Measurements from ENCODE around the gene ASPA.

The ASPA gene

DNA sequence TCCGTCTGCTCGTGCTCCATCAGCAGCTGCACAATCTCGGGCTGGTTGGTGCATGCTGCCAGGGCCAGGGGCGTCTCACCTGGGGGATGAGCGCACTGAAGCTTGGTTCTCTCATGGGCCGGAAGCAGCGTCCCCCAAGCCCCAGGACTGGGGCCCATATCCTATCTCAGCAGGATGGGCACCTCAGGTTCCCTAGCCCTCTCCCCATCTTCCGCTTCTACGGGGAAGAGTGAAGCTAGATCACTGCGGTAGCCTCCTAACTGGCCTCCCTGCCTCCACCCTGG, 57.0 kb downstream of the ASPA start:
- DNase-seq (ENCODE audit: low read depth in 2 of 2, low spot score in 1 of 2), result no peak

DNA sequence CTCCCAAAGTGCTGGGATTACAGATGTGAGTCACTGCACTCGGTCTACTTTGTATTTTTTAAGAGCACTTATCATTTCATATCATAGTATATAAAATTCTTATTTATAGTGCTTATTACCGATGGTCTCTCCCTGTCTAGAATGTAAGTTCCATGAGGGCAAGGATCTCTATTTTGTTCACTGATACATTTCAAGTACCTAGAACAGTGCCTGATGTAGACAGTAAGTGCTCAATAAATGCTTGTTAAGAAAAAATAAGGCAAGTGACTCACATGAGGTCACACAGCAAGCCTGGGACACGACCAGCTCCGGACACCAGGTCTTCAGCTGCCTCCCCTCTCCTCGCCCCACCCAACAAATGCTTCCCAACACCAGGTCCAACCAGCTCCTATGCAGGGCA, 58.0 kb downstream of the ASPA start:
- DNase-seq (ENCODE audit: low read depth in 2 of 2, low spot score in 1 of 2), result no peak

DNA sequence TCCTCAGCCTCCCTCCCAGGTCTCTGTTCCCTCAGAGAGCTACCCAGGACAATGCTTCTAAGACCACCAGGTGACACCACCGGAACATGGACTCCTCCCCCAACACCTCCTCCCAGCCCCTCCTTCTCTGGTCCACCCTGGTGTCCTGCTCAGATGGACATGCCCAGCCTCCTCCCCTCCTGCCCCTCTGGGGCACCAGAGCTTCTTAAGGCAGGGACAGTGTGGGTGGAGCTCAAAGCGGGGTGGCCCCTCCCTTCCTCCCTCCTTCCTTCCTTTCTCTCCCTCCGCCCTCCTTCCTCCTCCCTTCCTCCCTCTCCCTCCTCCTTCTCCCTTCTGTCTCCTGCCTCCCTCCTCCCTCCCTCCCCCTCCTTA, 59.1 kb downstream of the ASPA start:
- no peak for DNase-seq (ENCODE audit: low read depth in 2 of 2, low spot score in 1 of 2)

DNA sequence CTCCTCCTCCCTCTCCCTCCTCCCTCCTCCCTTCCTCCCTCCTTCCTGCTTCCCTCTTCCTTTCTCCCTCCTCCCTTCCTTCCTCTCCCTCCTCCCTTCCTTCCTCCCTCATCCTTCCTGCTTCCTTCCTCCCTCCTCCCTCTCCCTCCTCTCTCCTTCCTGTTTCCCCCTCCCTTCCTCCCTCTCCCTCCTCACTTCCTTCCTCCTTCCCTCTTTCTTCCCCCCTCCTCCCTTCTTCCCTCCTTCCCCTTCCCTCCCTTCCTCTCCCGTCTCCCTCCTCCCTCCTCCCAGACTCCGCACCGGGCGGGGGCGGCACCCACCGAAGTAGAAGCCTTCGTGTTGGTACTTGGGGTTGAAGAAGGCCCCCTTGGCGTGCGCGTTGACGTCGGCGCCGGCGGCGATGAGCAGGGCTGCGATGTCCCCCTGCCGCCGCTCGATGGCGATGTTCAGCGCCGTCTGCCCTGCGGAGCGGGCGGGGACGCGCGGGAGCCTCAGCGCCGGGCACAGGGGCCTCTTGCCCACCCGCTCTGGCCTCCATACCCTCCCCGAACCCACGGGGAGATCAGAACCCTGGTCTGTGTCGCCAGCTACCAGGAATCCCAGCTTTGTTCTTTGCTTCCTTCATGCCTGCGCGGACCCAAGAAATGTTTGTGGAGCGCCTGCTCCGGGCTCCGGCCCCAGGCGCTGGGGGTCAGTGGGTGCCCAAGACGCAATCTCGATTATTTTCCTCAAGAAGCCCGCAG, 59.6 kb downstream of the ASPA start:
- peak in 1 of 2 donors; percentile 22 for DNase-seq (ENCODE audit: low read depth in 2 of 2, low spot score in 1 of 2)

DNA sequence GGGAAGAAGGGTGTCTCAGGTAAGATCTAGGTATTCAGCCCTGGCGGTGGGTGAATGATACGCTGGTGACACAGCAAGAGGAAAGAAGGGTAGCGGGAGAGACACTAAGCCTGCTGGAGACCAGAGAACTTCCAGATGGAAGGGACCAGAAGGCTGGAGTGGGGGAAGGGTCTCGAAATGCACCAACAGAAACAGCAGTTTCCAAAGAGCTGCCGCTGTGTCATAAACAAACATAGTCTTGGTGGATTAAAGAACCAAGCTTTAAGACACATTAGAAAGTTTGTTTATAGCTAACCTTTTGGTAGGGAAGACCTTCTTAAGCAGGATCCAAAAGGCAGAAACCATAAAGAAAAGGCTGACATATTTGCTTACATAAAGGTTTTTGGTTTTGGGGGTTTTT, 60.9 kb downstream of the ASPA start:
- no peak for DNase-seq (ENCODE audit: low read depth in 2 of 2, low spot score in 1 of 2)

DNA sequence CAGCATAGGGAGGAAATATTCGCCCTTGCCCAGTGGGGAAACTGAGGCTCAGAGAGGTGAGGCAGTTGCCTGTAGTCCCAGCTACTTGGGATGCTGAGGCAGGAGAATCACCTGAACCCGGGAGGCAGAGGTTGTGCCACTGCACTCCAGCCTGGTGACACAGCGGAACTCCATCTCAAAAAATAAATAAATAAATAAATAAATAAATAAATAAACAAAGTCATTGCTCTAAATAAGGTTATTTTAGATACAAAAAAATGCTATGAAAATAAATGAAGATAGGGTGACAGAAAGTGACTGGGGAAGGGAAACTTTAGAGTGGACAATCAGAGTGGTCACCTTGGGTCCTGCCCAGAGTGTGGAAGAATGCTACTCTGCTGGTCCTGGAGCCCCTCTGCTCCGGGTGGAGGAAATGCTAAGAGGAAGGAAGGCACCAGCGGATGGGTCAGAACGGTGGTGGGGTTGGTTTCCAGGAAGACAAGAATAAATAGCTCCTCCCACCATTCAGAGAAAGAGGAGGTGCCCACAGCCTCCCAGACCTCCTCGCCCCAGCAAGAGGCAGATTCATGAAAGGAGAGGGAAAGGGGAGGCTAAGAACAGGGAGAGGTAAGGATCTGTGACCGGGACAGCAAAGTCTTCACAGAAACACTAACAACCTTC, 64.2 kb downstream of the ASPA start:
- no peak for DNase-seq (ENCODE audit: low read depth in 2 of 2, low spot score in 1 of 2)

DNA sequence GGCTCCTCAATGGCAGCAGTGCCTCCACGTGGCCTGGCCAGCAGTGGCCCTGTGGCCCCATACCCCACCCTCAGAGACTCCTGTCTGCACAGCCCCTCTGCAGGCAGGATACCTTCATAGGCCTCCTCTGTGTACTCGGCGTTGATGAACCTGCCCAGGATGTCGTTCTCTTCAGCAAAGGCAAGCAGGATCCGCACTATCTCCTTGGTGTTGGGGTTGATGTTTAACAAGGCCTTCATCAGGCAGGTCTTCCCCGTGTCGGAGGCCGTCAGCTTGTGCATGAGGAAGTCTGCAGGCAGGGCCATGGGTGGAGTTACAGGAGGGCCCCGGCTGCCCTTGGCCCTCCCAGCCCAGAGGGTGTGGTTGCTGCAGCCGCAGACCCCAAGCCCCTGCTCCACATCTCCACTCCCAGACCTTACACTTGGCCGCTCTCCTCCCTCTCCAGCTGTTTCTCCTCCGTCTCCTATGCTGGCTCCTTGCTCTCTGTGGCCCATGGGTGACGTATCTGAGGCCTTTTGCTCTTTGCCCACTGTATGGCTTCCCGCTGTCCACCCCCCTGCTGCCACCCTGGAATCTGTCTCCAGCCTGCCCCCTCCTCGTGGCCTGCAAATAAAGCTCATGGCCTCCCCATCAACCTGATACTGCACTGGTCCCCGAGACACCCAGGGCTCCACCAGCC, 66.8 kb downstream of the ASPA start:
- no peak for DNase-seq (ENCODE audit: low read depth in 2 of 2, low spot score in 1 of 2)

DNA sequence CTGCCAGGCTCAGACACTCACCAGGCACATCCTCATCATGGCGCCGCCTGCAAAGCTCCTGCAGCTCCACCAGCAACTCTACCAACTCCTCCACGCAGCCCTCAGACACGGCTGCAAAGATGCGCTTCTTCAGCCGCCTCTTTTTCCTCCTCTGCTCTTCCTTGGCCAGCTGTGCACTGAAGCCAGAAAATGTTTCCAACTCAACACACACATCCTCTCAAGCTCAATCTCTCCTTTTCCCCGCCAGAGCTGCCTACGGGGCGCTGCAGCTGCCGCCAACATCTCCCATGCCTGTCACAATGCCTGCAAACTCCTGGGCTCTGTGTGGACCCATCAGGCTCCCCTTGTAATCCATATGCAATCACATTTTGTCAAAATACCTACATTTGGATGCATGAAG, 67.7 kb downstream of the ASPA start:
- no peak for DNase-seq (ENCODE audit: low read depth in 2 of 2, low spot score in 1 of 2)

DNA sequence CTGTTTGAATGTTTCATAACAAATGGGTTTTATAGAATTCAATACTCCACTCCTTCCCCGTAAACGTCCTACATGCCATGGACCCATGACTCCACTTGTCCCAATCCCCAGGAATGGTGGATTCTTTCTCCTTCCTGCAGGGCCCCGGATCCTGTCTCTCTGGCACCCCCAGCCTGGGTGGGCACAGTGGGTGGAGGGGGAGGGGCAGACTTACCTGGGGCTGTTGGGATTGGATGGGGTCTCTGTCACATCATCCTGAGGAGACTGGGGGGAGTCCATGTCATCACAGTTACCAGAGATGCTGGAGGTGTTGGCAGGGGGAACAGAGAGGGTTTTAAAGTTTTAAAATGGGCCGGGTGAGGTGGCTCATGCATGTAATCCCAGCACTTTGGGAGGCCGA, 68.6 kb downstream of the ASPA start:
- no peak for DNase-seq (ENCODE audit: low read depth in 2 of 2, low spot score in 1 of 2)

DNA sequence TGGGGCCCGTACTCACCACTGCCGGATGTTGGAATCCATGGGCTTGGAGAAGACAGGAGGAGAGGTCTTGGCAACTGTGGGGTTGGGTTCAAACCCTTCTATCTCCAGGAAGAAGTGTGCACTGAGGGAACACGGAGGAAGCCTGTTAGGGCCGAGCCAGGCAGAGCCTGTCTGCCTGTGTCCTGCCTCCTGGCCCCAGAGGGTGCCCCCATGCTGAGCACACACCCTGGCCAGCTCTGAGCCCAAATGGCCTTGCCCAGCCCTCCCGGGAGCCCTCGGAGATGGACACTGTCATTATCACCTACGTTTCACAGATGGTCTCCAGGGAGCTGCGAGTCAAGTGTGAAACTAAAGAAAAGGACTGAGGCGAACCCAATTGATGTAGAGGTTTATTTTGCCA, 69.4 kb downstream of the ASPA start:
- no peak for DNase-seq (ENCODE audit: low read depth in 2 of 2, low spot score in 1 of 2)

DNA sequence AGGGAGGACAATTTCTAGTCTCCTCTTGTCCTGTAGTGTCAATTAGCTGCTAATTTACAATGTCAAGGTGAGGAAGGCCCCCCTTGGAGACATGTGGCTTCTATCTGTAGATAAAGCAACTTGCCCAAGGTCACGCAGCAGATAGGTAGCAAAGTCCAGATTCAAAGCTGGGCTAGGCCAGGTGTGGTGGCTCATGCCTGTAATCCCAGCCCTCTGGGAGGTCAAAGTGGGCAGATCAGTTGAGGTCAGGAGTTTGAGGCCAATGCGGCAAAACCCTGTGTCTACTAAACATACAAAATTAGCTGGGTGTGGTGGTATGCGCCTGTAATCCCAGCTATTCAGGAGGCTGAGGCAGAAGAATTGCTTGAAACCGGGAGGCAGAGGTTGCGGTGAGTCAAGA, 70.7 kb downstream of the ASPA start:
- no peak for DNase-seq (ENCODE audit: low read depth in 2 of 2, low spot score in 1 of 2)

DNA sequence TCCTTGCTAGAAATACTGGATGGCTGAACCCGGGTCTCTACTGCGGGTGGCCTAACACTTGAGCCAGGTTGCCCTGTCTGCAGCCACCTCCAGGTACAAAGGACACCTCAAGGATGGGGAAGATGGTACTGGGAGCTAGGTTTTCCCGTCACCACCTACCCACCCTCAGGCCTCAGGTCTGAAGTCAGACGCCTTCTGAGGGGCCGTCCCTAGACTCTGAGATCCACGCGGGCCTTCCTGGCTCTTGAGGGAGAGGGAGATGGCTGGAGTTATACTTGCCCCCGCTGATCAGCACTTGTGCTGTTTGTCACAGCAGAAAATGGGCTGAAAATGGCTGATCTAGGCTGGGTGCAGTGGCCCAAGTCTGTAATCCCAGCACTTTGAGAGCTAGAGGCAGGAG, 71.2 kb downstream of the ASPA start:
- no peak for DNase-seq (ENCODE audit: low read depth in 2 of 2, low spot score in 1 of 2)

DNA sequence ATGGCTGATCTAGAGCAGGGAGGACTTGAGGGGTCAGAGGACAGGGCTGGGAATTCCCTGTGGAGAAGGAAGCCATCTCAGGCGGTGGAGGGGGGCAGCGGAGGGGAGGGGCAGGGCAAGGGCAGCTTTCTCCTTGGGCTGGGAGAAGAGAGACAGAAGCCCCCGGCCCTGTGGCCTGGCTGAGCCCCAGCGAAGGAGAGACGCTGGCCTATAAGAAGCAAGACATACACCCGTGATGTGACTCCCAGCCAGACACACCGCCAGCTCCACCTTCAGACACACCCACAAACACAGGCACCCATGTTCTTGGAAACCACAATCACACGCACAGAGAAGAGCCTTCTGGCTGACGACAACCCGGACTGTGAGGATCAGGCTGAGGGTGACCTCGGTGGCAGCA, 71.8 kb downstream of the ASPA start:
- no peak for DNase-seq (ENCODE audit: low read depth in 2 of 2, low spot score in 1 of 2)

DNA sequence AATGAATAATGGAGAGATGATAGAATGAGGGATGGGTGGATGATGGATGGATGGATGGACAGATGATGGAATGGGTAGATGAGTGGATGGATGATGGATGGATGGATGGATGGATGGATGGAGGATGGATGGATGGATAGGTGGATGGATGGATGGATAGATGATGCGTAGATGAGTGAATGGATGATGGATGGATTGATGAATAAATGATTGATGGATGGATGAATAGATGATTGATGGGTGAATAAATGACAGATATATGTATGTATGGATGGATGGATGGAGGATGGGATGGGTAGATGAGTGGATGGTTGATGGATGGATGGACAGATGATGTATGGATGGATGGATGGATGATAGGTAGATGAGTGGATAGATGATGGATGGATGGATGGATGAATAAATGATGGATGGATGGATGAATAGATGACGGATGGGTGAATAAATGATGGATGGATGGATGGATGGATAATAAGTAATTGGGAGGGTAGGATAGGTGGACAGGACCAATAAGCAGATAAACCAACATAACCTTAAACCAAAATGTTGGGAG, 73.9 kb downstream of the ASPA start:
- DNase-seq (ENCODE audit: low read depth in 2 of 2, low spot score in 1 of 2), result no peak

DNA sequence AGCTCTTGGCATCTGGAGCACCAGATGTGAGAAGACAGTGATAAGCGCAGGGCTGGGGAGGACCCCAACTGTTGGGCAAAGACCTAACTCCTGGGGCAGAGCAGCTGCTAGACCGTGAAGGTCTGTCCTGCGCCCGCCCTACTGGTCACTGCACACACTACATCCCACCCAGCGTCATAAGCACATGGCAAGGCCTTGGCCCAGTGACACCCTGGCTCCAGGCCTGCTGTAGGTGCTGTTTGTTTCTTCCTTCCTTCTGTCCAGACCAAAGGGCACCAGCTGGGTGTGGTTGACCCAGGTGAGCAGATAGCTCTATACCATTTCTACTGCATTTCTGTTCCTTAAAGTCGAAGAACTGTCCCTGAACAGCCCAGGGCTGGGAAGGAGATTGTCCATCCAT, 75.4 kb downstream of the ASPA start:
- DNase-seq (ENCODE audit: low read depth in 2 of 2, low spot score in 1 of 2), result no peak

DNA sequence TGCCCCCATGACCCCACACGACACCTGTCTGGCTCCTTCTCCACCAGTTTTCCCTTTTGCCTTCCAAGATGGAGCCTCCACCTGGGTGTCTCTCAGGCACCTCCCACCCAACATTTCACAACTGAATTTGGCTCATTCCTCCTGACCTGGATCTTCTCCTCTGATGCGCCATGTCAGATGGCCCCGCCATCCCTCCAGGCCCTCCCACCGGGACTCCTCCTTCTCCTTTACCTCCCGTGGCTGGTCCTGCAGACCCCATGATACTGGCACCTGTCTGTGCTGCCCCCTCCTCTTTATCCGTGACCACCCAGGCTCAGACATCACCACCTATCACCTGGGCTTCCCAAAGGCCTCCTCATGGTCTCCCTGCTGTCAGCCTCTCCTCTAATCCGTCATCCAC, 77.1 kb downstream of the ASPA start:
- no peak for DNase-seq (ENCODE audit: low read depth in 2 of 2, low spot score in 1 of 2)

Measured in stimulated activated CD8-positive, alpha-beta memory T cell treated with anti-CD3 and anti-CD28 coated beads, Interleukin-4, amount 100 ng/mL, for 1 hour (primary cell).